HEK293 (cell line): ENCODE data around the gene TMEM192.

Source experiments
- CTCF ChIA-PET: fragments of 350-600 bp; formaldehyde crosslinking; extraction: SDS; loops from one replicate; lab custom pipeline; 2021; ENCODE audit warnings: antibody characterized with exemption; lab: Yijun Ruan, JAX
- POLR2A ChIA-PET: fragments of 300-600 bp; formaldehyde crosslinking; extraction: SDS; loops from one replicate; lab custom pipeline; 2020; ENCODE audit warnings: antibody characterized with exemption, inconsistent platforms; lab: Yijun Ruan, JAX
- H3K27ac ChIP-seq: fragments of 200-500 bp; sonication (Bioruptor generic); 2 replicates; pipeline ENCODE4 v1.5.1; 2014; ENCODE audit warnings: low read depth, low read length, control low read depth, inconsistent platforms; ENCODE audit errors: extremely low read depth
- H3K36me3 ChIP-seq, 2 experiments: fragments of 200-500 bp in 1 of 2; sonication (Bioruptor generic) in 1 of 2; 1 replicate in 1 of 2; 2 replicates in 1 of 2; pipeline ENCODE4 v1.5.1; 2014 to 2017; ENCODE audit warnings: inconsistent platforms in 2 of 2, low read length in 2 of 2; ENCODE audit not compliant: control insufficient read depth in 2 of 2, insufficient read depth in 1 of 2
- H3K4me1 ChIP-seq: fragments of 200-500 bp; sonication (Bioruptor generic); 2 replicates; pipeline ENCODE4 v1.5.1; 2014; ENCODE audit warnings: mild to moderate bottlenecking, low read length, inconsistent platforms; ENCODE audit not compliant: control insufficient read depth, insufficient read depth
- H3K4me3 ChIP-seq: 2 replicates; pipeline ENCODE4 v1.5.1; 2011; ENCODE audit warnings: low read depth, mild to moderate bottlenecking, control low read depth, low read length, moderate library complexity
- H3K9me3 ChIP-seq: fragments of 200-500 bp; sonication (Bioruptor generic); 2 replicates; pipeline ENCODE4 v1.5.1; 2014; ENCODE audit warnings: low read depth, low read length, inconsistent platforms; ENCODE audit not compliant: control insufficient read depth, insufficient read depth
- BCL11B ChIP-seq: fragments of 450-650 bp; formaldehyde crosslinking; IDR thresholded peaks from 2 replicates; pipeline ENCODE4 v1.5.1; 2016; ENCODE audit warnings: low read depth, missing biosample characterization, missing genetic modification characterization
- IKZF3 ChIP-seq: fragments of 450-650 bp; IDR thresholded peaks from 2 replicates; pipeline ENCODE4 v1.5.0; 2018; ENCODE audit warnings: missing biosample characterization, mild to moderate bottlenecking, missing genetic modification characterization, moderate library complexity
- KLF10 ChIP-seq: fragments of 450-650 bp; IDR thresholded peaks from 2 replicates; pipeline ENCODE4 v1.5.1; 2018; ENCODE audit warnings: missing biosample characterization, mild to moderate bottlenecking, missing genetic modification characterization
- OSR2 ChIP-seq: fragments of 450-650 bp; formaldehyde crosslinking; IDR thresholded peaks from 2 replicates; pipeline ENCODE4 v1.5.1; 2016; ENCODE audit warnings: missing biosample characterization, missing genetic modification characterization
- PRDM1 ChIP-seq: fragments of 450-650 bp; formaldehyde crosslinking; IDR thresholded peaks from 2 replicates; pipeline ENCODE4; 2016; ENCODE audit warnings: missing biosample characterization, missing genetic modification characterization
- ZBTB17 ChIP-seq: fragments of 450-650 bp; formaldehyde crosslinking; IDR thresholded peaks from 2 replicates; pipeline ENCODE4 v1.5.1; 2016; ENCODE audit warnings: missing biosample characterization, missing genetic modification characterization
- ZBTB48 ChIP-seq: fragments of 450-650 bp; formaldehyde crosslinking; IDR thresholded peaks from 2 replicates; pipeline ENCODE4 v1.5.1; 2016; ENCODE audit warnings: missing biosample characterization, missing genetic modification characterization
- ZBTB7A ChIP-seq: fragments of 450-650 bp; formaldehyde crosslinking; IDR thresholded peaks from 2 replicates; pipeline ENCODE4 v1.5.1; 2016; ENCODE audit warnings: low read depth, missing biosample characterization, missing genetic modification characterization
- ZFP69B ChIP-seq: fragments of 450-650 bp; formaldehyde crosslinking; IDR thresholded peaks from 2 replicates; pipeline ENCODE4 v1.5.1; 2016; ENCODE audit warnings: missing biosample characterization, missing genetic modification characterization
- ZNF138 ChIP-seq: fragments of 450-650 bp; formaldehyde crosslinking; IDR thresholded peaks from 2 replicates; pipeline ENCODE4 v1.5.1; 2016; ENCODE audit warnings: missing biosample characterization, missing genetic modification characterization, borderline replicate concordance
- ZNF140 ChIP-seq: fragments of 450-650 bp; formaldehyde crosslinking; IDR thresholded peaks from 2 replicates; pipeline ENCODE4 v1.5.1; 2016; ENCODE audit warnings: missing biosample characterization, missing genetic modification characterization
- ZNF175 ChIP-seq: fragments of 450-650 bp; formaldehyde crosslinking; IDR thresholded peaks from 2 replicates; pipeline ENCODE4 v1.5.1; 2016; ENCODE audit warnings: missing biosample characterization, missing genetic modification characterization
- ZNF221 ChIP-seq: fragments of 450-650 bp; formaldehyde crosslinking; IDR thresholded peaks from 2 replicates; pipeline ENCODE4 v1.5.1; 2017; ENCODE audit warnings: missing biosample characterization, missing genetic modification characterization, borderline replicate concordance
- ZNF311 ChIP-seq: fragments of 450-650 bp; formaldehyde crosslinking; IDR thresholded peaks from 2 replicates; pipeline ENCODE4 v1.5.1; 2017; ENCODE audit warnings: missing biosample characterization, missing genetic modification characterization, borderline replicate concordance
- ZNF366 ChIP-seq: fragments of 450-650 bp; formaldehyde crosslinking; conservative IDR thresholded peaks from 2 replicates; pipeline ENCODE4 v1.5.1; 2016; ENCODE audit warnings: missing biosample characterization, missing genetic modification characterization
- ZNF449 ChIP-seq: fragments of 450-650 bp; formaldehyde crosslinking; IDR thresholded peaks from 2 replicates; pipeline ENCODE4 v1.5.1; 2017; ENCODE audit warnings: missing biosample characterization, mild to moderate bottlenecking, missing genetic modification characterization, moderate library complexity
- ZNF501 ChIP-seq: fragments of 450-650 bp; formaldehyde crosslinking; IDR thresholded peaks from 2 replicates; pipeline ENCODE4 v1.5.1; 2016; ENCODE audit warnings: missing biosample characterization, missing genetic modification characterization
- ZNF510 ChIP-seq: fragments of 450-650 bp; formaldehyde crosslinking; IDR thresholded peaks from 2 replicates; pipeline ENCODE4 v1.5.1; 2018; ENCODE audit warnings: mild to moderate bottlenecking, missing genetic modification characterization, missing biosample characterization; ENCODE audit not compliant: insufficient replicate concordance
- ZNF548 ChIP-seq: fragments of 450-650 bp; formaldehyde crosslinking; IDR thresholded peaks from 2 replicates; pipeline ENCODE4 v1.5.1; 2016; ENCODE audit warnings: missing biosample characterization, missing genetic modification characterization
- ZNF555 ChIP-seq: fragments of 450-650 bp; formaldehyde crosslinking; conservative IDR thresholded peaks from 2 replicates; pipeline ENCODE4 v1.5.1; 2017; ENCODE audit warnings: missing biosample characterization, mild to moderate bottlenecking, missing genetic modification characterization, inconsistent platforms
- ZNF747 ChIP-seq: fragments of 450-650 bp; formaldehyde crosslinking; IDR thresholded peaks from 2 replicates; pipeline ENCODE4 v1.5.1; 2016; ENCODE audit warnings: missing biosample characterization, missing genetic modification characterization
- ZNF776 ChIP-seq: fragments of 450-650 bp; formaldehyde crosslinking; IDR thresholded peaks from 2 replicates; pipeline ENCODE4 v1.5.0; 2017; ENCODE audit warnings: missing biosample characterization, missing genetic modification characterization, borderline replicate concordance
- ZNF777 ChIP-seq: fragments of 450-650 bp; formaldehyde crosslinking; IDR thresholded peaks from 2 replicates; pipeline ENCODE4 v1.5.1; 2017; ENCODE audit warnings: missing biosample characterization, missing genetic modification characterization, borderline replicate concordance
- ZXDB ChIP-seq: fragments of 450-650 bp; formaldehyde crosslinking; IDR thresholded peaks from 2 replicates; pipeline ENCODE4 v1.5.1; 2016; ENCODE audit warnings: missing biosample characterization, missing genetic modification characterization
- TF ChIP-seq, protein P1 (sequence below): fragments of 450-650 bp; formaldehyde crosslinking; IDR thresholded peaks from 2 replicates; pipeline ENCODE4 v1.5.1; 2016; ENCODE audit warnings: missing biosample characterization, missing genetic modification characterization
- TF ChIP-seq, protein P2 (sequence below): fragments of 450-650 bp; formaldehyde crosslinking; IDR thresholded peaks from 2 replicates; pipeline ENCODE4 v1.5.1; 2016; ENCODE audit warnings: missing biosample characterization, missing genetic modification characterization

TMEM192 gene

DNA sequence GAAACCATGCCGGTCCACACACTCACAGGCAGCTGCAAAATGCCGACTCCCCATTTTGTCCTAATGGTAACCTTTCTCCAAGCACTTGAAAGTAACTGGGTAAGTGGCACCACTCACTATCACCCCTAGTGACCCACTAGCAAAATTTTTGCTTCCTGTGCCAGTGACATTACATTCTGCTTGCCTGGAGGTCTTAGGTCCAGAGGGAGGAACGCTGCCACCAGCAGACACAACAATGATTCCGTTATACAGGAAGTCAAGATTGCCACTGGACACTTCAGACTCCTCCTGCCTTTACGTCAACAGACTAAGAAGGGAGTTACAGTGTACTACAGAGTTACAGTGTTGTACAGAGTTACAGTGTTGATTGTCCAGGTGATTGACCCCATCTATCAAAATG lies 11.8 kb upstream of the TMEM192 start (continued):
- TF ChIP-seq, protein P1, sequence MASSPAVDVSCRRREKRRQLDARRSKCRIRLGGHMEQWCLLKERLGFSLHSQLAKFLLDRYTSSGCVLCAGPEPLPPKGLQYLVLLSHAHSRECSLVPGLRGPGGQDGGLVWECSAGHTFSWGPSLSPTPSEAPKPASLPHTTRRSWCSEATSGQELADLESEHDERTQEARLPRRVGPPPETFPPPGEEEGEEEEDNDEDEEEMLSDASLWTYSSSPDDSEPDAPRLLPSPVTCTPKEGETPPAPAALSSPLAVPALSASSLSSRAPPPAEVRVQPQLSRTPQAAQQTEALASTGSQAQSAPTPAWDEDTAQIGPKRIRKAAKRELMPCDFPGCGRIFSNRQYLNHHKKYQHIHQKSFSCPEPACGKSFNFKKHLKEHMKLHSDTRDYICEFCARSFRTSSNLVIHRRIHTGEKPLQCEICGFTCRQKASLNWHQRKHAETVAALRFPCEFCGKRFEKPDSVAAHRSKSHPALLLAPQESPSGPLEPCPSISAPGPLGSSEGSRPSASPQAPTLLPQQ (tag by site-specific recombination), result no peak
- no peak for TF ChIP-seq ZBTB7A (tag by site-specific recombination)
- no peak for TF ChIP-seq ZNF449
- TF ChIP-seq OSR2 (tag by site-specific recombination), result no peak
- TF ChIP-seq KLF10, result no peak
- TF ChIP-seq ZNF510, result no peak
- no peak for TF ChIP-seq ZNF776 (tag by site-specific recombination)

DNA sequence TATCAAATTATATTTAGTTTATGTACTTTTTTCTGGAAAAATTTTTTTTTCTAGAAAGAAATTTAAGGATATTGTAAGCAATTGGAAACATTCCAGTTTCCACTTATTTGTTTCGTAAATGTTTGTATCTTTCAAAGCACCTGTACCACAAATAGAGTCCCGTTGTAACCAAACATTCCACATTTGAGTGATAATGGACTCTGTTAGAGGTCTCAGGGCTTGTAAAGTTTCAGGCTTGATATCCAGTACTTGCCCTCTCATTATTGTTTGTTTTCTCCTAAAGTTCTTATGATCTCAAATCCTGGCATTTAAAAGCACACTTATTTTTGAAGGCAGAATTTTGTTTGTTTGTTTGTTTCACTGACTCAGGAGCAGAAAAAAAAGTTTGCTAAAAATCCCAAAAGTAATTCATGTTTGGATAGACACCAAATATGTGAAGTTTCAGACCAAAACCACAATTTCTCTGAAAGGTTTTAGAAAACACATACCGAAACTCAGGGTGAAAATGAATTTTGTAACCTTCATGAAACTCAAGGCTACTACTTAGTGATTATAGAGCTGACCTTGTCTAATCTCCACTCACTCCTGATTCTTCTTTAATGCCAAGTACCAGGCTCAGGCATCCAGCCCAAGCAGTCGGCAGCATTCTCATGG lies 5.7 kb upstream of the TMEM192 start:
- Histone ChIP-seq H3K27ac (no peak overlapping the region), H3K4me3 (no peak overlapping the region), H3K4me1 (no peaks in the 10 kb centered on the region), H3K9me3 (no peaks in the 10 kb centered on the region), H3K36me3 (no peaks in the 10 kb centered on the region)
- no peak for TF ChIP-seq ZNF548 (tag by site-specific recombination)
- TF ChIP-seq ZNF777, result no peak
- no peak for TF ChIP-seq ZNF366 (tag by site-specific recombination)
- no peak for TF ChIP-seq ZNF221 (tag by site-specific recombination)
- TF ChIP-seq PRDM1 (tag by site-specific recombination), result no peak
- TF ChIP-seq ZBTB17 (tag by site-specific recombination), result no peak
- TF ChIP-seq ZNF138 (tag by site-specific recombination), result no peak
- TF ChIP-seq ZNF140, result no peak
- no peak for TF ChIP-seq BCL11B (tag by site-specific recombination)
- no peak for TF ChIP-seq ZXDB (tag by site-specific recombination)
- TF ChIP-seq ZNF175, result no peak
- TF ChIP-seq, protein P2, sequence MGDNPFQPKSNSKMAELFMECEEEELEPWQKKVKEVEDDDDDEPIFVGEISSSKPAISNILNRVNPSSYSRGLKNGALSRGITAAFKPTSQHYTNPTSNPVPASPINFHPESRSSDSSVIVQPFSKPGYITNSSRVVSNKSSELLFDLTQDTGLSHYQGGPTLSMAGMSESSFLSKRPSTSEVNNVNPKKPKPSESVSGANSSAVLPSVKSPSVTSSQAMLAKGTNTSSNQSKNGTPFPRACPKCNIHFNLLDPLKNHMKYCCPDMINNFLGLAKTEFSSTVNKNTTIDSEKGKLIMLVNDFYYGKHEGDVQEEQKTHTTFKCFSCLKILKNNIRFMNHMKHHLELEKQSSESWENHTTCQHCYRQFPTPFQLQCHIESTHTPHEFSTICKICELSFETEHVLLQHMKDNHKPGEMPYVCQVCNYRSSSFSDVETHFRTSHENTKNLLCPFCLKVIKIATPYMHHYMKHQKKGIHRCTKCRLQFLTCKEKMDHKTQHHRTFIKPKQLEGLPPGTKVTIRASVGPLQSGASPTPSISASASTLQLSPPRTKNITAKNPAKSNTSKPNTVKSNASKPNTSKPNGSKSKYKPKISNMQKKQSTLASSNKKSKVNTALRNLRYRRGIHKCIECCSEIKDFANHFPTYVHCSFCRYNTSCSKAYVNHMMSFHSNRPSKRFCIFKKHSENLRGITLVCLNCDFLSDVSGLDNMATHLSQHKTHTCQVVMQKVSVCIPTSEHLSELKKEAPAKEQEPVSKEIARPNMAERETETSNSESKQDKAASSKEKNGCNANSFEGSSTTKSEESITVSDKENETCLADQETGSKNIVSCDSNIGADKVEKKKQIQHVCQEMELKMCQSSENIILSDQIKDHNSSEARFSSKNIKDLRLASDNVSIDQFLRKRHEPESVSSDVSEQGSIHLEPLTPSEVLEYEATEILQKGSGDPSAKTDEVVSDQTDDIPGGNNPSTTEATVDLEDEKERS, result no peak
- TF ChIP-seq ZNF311, result no peak
- TF ChIP-seq ZBTB48 (tag by site-specific recombination), result no peak
- no peak for TF ChIP-seq ZNF501
- no peak for TF ChIP-seq ZFP69B
- TF ChIP-seq ZNF747, result no peak
- TF ChIP-seq ZNF555 (tag by site-specific recombination), result no peak
- TF ChIP-seq IKZF3, result no peak
- CTCF ChIA-PET, result no interaction called here
- POLR2A ChIA-PET, result no interaction called here
